GM21737 (cell line): ENCODE measurements around the gene LAMA5.

ENCODE experiments used
- ATAC-seq: cut with Tn5 transposase; IDR thresholded peaks from one replicate; pipeline ENCODE4 v1.9.1; 2021; ENCODE audit warnings: mild to moderate bottlenecking, moderate library complexity; ENCODE audit not compliant: unreplicated experiment

LAMA5 gene

DNA sequence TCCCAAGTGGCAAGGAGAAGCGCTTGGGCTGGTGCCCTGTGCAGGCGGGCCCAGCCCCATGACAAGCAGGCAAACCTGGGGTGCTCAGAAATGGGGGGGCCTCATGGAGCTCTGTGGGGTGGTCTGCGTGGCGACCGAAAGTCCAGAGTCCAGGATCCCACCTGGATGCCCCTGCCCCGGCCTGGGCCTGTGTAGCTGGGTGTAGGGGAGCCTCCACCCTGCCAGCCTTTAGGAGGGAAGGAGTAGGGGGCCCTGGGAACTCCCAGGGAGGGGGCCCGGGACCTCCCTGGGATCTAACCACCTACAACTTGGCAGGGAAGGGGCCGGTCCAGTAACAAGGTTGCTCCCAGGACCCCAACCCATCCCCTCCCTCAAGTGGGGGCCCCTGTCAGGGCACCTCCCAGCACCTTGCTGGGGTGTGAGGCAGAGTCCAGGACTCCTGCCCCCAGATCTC lies 4.5 kb upstream of the LAMA5 start:
- ATAC-seq = no peak

DNA sequence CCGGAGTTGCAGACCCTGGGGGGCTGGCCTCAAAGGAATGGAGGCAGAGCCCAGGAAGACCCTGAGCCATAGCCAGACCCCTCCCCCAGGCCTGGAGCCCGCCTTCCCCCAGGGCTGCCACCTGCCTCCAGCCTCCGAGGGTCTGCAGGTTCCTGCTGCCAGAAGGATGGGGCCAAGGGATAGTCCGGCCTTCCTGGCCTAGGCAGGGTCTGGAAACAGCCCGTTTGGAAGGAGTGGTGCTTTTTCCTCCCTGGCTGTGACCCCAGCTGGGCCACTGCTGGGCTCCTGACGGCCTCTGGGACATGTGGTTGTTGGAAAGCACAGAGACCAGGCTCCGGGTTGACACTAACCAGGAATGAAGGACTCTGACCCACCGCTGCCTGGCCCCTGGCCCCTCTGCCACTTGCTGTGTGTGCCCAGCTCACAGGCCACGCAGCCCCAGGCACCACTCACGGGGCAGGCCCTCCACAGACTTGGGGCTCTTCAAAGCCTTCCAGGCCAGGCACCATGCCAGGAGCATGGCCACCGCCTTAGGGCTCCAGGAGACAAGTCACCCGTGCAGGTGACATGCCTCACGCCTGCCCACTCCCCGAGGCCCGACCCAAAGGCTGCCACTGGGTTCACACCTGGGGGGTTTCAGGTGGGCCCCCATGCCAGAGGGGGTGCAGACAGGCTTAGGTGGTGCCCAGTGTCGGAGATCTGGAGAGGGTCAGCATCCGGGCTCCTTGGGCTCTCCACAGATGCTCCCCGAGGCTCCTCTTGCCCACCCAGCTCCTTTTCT lies 3.9 kb upstream of the LAMA5 start:
- ATAC-seq = no peak

- no peak for ATAC-seq
Observed at GRCh38 chr20:62370115-62370806, 3.1 kb upstream of the LAMA5 start.

- no peak for ATAC-seq
Observed at GRCh38 chr20:62369815-62370114, 2.7 kb upstream of the LAMA5 start.

GRCh38 chr20:62368976-62369814 lies 2.1 kb upstream of the LAMA5 start:
- no peak for ATAC-seq

- no peak for ATAC-seq
Observed at GRCh38 chr20:62368392-62368975, 1.4 kb upstream of the LAMA5 start.

- no peak for ATAC-seq
Observed at GRCh38 chr20:62367633-62368391, 700 bp upstream of the LAMA5 start.

DNA sequence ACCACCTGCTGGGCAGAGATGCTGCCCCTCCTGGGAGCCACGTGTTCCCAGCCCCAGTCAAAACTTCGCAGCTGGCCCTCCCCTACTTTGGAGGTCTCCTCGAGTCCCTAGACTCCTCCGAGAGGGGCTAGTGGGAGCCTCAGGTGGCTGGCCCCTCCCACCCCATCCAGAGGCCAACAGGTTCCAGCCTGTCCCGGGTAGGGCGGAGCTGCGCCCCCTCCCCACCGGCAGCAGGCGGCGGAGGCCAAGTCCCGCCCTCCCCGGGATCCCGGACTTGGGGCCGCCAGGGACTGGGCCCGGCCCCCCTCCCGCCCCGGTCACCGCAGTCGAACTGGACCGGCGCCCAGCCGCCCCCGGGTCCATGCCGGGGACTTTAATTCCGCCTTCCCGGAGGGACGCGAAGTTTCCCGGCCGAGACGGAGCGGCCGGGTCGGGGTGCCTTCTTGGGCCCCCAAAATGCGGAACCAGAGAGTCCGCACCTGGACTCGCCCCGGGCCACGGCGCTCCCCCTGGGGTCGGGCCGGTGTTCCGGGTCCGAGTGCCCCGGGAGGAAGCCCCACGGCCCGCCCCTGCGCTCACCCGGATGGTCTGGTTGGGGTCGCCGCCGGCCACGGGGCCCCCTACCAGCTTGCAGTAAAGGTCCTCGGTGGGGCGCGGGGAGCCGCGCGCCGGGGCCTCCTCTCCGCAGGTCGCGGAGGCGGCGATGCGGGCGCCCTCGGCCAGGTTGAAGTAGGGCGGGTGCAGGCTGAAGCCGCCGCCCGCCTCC lies 559 bp downstream of the LAMA5 start:
- ATAC-seq = no peak

GRCh38 chr20:62365814-62366369 lies 1.2 kb downstream of the LAMA5 start:
- no peak for ATAC-seq

- ATAC-seq = no peak
Observed at GRCh38 chr20:62364911-62365736, 2.0 kb downstream of the LAMA5 start.

GRCh38 chr20:62363920-62364851 lies 2.9 kb downstream of the LAMA5 start:
- no peak for ATAC-seq

DNA sequence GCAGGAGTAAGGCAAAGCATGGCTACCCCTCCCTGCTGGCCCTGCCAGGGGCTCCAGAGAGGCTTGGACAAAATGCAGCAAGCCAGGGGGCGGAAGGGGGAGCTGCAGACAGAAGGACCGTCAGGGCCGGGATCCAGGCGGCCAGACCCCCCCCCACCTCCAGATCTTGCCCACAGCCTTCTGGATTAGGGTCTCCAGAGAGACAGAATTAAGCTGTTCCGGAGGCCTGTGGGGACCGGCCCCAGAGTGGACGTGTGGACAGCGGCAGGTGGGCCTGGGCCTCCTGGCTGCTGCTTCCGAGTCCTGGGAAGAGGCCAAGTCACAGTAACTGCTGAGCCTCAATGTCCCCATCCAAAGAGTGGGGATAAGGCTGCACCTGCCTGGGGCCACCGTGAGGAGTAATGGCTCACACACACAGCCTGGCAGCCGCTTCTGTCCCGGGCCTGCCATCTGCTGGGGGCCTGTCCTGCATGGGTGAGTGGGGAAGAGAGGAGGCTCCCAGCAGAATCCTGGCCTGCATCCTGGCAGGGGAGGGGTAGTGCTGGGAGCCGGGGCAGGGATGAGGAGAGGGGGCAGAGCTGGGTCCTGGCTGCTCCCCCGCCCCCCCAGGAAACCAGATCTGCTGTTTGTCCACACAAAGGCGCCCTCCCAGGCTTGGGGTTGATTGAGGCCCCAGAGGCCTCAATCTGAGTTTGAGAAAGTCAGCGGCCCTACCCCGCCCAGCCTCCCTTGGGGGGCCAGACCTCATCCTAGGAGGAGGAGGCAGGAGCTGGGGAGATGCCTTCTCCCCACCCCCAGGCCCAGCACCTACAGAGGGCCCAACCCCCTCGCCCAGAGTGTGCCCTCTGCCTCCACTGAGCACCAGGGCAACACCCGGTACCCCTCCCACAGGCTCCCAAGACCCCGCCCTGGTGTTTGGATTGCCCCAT lies 3.9 kb downstream of the LAMA5 start:
- ATAC-seq = no peak

- no peak for ATAC-seq
Observed at GRCh38 chr20:62362590-62362940, 4.5 kb downstream of the LAMA5 start.

DNA sequence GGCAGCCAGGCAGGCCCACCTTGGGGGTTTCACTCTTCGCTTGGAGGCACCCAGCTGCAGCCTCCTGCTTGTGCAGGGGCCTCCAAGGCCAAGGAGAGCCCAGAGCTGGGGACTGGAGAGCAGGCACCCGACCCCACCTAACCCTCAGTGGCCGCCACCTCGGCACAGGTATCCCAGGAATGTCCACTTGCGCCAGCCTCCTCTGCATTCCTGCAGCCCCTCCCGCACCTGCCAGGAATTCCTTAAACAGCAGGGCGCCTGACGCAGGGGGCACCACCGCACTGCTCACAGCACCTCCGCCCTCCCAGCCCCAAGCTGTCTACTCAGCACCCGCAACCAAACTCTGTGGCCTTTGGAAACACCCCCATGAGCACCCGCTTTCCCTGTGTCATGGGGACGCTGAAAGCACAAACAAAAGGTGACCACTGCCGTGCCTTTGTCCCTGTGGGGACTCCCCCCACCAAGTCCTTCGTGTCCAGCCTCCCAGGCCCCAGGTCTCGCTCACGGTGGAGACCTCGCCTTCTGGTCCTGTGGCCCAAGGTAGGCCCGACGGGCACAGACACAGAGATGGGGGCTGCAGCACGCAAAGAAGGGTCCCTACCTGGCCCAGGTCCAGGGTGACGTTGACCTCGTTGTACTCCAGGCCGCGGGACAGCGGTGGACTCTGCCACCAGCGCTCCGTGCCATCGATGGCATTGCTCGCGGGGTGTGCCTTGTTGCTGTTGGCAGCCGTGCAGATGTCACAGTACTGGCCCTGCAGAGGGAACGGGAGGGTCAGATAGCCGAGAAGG lies 5.1 kb downstream of the LAMA5 start:
- no peak for ATAC-seq

DNA sequence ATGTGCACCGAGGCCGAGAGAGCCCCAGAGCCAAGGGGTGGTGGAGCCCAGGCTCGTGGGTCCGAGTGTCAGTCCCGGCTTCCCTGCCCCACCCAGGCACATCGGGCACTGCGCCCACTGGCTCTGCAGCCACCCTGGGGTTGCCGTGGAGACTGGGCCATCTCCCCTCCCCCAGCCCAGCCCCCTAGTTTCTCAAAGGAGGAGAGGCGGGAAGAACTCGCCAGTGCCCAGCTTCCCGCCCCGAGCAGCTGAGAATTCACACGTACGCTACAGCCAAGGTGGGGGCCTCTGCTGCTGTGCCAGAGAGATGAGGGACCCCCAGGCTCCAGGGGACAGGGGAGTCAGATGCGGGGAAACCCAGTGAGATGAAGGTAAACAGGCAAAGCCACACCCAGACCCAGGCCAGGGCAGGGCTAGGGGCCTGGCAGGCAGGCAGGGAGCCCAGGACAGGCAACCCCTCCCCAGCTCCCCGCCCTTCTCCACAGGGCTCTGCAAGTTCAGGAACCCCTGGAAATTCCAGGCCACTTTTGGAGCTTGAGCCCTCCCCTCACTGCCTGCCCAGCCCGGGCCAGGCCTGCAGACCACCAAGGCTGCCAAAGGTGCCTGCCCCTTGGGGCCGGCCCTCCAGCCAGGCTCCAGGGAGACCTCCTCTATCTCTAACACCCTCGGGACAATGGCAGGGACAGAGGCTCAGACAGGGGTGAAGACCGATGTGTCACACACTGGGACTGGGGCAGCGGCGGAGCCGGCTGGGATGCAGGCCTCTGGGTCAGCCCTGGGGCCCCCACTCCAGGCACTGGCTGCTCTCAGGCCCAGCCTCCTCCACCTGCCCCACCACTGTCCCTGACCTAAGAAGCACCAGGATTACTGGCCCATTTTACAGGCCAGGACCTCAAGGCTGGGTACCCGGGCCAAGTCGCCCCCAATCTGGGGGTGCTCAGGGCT lies 6.0 kb downstream of the LAMA5 start:
- ATAC-seq = no peak
